OCI-LY1 (cell line): ENCODE data around the gene SERTAD3.

Experiments used
- H2AFZ ChIP-seq: fragments of 200-600 bp; sonication (generic), shearing (Covaris generic); 2 replicates; pipeline ENCODE4 v1.6.0; 2014; ENCODE audit warnings: antibody characterized with exemption, mild to moderate bottlenecking, low read length
- H3F3A ChIP-seq: fragments of 200-600 bp; sonication (generic), shearing (Covaris generic); 2 replicates; pipeline ENCODE4 v1.6.0; 2014; ENCODE audit warnings: mild to moderate bottlenecking, antibody characterized with exemption, low read length, moderate library complexity; ENCODE audit not compliant: insufficient read depth
- H3K27ac ChIP-seq: fragments of 200-600 bp; sonication (generic); 2 replicates; pipeline ENCODE4 v1.5.1; 2014; ENCODE audit warnings: low read length, mixed run types, mild to moderate bottlenecking, low read depth; ENCODE audit not compliant: poor library complexity, severe bottlenecking
- H3K27me3 ChIP-seq: fragments of 200-600 bp; sonication (generic); 2 replicates; pipeline ENCODE4 v1.6.0; 2014; ENCODE audit warnings: antibody characterized with exemption, mild to moderate bottlenecking, low read length, moderate library complexity; ENCODE audit not compliant: insufficient read depth
- H3K36me3 ChIP-seq: fragments of 200-600 bp; sonication (generic); 2 replicates; pipeline ENCODE4 v1.6.1; 2014; ENCODE audit warnings: mild to moderate bottlenecking, antibody characterized with exemption, low read length, moderate library complexity, mixed read lengths; ENCODE audit not compliant: insufficient read depth
- H3K4me1 ChIP-seq: fragments of 200-600 bp; sonication (generic); 2 replicates; pipeline ENCODE4 v1.5.1; 2014; ENCODE audit warnings: mild to moderate bottlenecking, low read length, moderate library complexity; ENCODE audit not compliant: insufficient read depth, severe bottlenecking
- H3K4me2 ChIP-seq: fragments of 200-600 bp; sonication (generic), shearing (Covaris generic); 2 replicates; pipeline ENCODE4 v1.6.1; 2014; ENCODE audit warnings: low read length
- H3K4me3 ChIP-seq: fragments of 200-600 bp; sonication (generic); 2 replicates; pipeline ENCODE4 v1.5.1; 2014; ENCODE audit warnings: low read length, low read depth, mild to moderate bottlenecking, mixed read lengths; ENCODE audit not compliant: poor library complexity, severe bottlenecking
- H3K79me2 ChIP-seq: fragments of 200-600 bp; shearing (Covaris generic); 2 replicates; pipeline ENCODE4 v1.6.1; 2016; ENCODE audit warnings: mixed run types, low read length, mixed read lengths; ENCODE audit not compliant: insufficient read depth
- H3K9ac ChIP-seq: fragments of 200-600 bp; sonication (generic), shearing (Covaris generic); 2 replicates; pipeline ENCODE4 v1.6.1; 2014; ENCODE audit warnings: mild to moderate bottlenecking, low read length, mixed read lengths
- H3K9me2 ChIP-seq: fragments of 200-600 bp; sonication (generic), shearing (Covaris generic); 2 replicates; pipeline ENCODE4 v1.6.1; 2014; ENCODE audit warnings: low read depth, mild to moderate bottlenecking, low read length, mixed read lengths
- H3K9me3 ChIP-seq: fragments of 200-600 bp; shearing (Covaris generic); 2 replicates; pipeline ENCODE4 v1.6.1; 2014; ENCODE audit warnings: low read length, mixed read lengths
- H4K20me1 ChIP-seq: fragments of 200-600 bp; sonication (generic), shearing (Covaris generic); 2 replicates; pipeline ENCODE4 v1.6.0; 2016; ENCODE audit warnings: mild to moderate bottlenecking, low read length; ENCODE audit not compliant: insufficient read depth
- CTCF ChIP-seq: fragments of 200-600 bp; sonication (generic), shearing (Covaris generic); IDR thresholded peaks from 2 replicates; pipeline ENCODE4 v1.5.1; 2017; ENCODE audit warnings: mild to moderate bottlenecking, antibody characterized with exemption, low read length, moderate library complexity, mixed read lengths
- EZH2 ChIP-seq: fragments of 200-600 bp; sonication (generic), shearing (Covaris generic); IDR thresholded peaks from 2 replicates; pipeline ENCODE4 v1.8.0; 2017; ENCODE audit warnings: borderline replicate concordance, mixed run types, mild to moderate bottlenecking, antibody characterized with exemption, low read length, moderate library complexity, mixed read lengths

SERTAD3 gene

GRCh38 chr19:40407714-40408597, 36.2 kb downstream of the SERTAD3 start:
- no peaks in the 10 kb centered on the region for H3K9me3 ChIP-seq
- H3K4me3 ChIP-seq = peak overlapping the region; percentile 18
- H3K4me2 ChIP-seq = peak overlapping the region; percentile 51
- peak overlapping the region; percentile 96 for H3K27ac ChIP-seq
- H3K36me3 ChIP-seq = no peaks in the 10 kb centered on the region
- H3K9ac ChIP-seq = peak overlapping the region; percentile 21; the same call in 1 of the 2 replicates
- no peaks in the 10 kb centered on the region for H4K20me1 ChIP-seq
- no peaks in the 10 kb centered on the region for H3K27me3 ChIP-seq
- TF ChIP-seq CTCF (no peak), EZH2 (no peak)
- H3F3A ChIP-seq = no peaks in the 10 kb centered on the region
- no peaks in the 10 kb centered on the region for H3K9me2 ChIP-seq
- no peaks in the 10 kb centered on the region for H3K79me2 ChIP-seq
- H3K4me1 ChIP-seq = peaks cover 62% of the 10 kb centered on the region
- no peak overlapping the region for H2AFZ ChIP-seq

- TF ChIP-seq CTCF (no peak), EZH2 (no peak)
- Histone ChIP-seq H3F3A (no peaks in the 10 kb centered on the region), H3K4me2 (peak overlapping the region; percentile 93), H3K27me3 (no peaks in the 10 kb centered on the region), H3K9me3 (no peaks in the 10 kb centered on the region), H3K9me2 (no peaks in the 10 kb centered on the region), H3K36me3 (no peaks in the 10 kb centered on the region), H2AFZ (peak overlapping the region; percentile 96; the same call in 1 of the 2 replicates), H3K9ac (peak overlapping the region; percentile 61), H3K4me3 (peak overlapping the region; percentile 63), H3K79me2 (no peaks in the 10 kb centered on the region), H3K27ac (peak overlapping the region; percentile 32), H3K4me1 (peaks cover 19% of the 10 kb centered on the region), H4K20me1 (no peaks in the 10 kb centered on the region)
Measured at GRCh38 chr19:40403262-40403984, 40.7 kb downstream of the SERTAD3 start.

- H3K9me2 ChIP-seq = no peaks in the 10 kb centered on the region
- no peak overlapping the region for H2AFZ ChIP-seq
- H3K36me3 ChIP-seq = no peaks in the 10 kb centered on the region
- peaks cover 9% of the 10 kb centered on the region for H3K4me1 ChIP-seq
- TF ChIP-seq CTCF = no peak
- TF ChIP-seq EZH2 = no peak
- no peaks in the 10 kb centered on the region for H3F3A ChIP-seq
- no peaks in the 10 kb centered on the region for H4K20me1 ChIP-seq
- H3K79me2 ChIP-seq = no peaks in the 10 kb centered on the region
- H3K9me3 ChIP-seq = no peaks in the 10 kb centered on the region
- H3K27me3 ChIP-seq = peaks cover 3% of the 10 kb centered on the region
- no peak overlapping the region for H3K9ac ChIP-seq
- H3K4me3 ChIP-seq = no peak overlapping the region
- no peak overlapping the region for H3K27ac ChIP-seq
- no peak overlapping the region for H3K4me2 ChIP-seq
Measured at GRCh38 chr19:40400559-40400958, 43.6 kb downstream of the SERTAD3 start.
